GM19372 (cell line): Measurements from ENCODE around the gene ALPP.

ENCODE experiments used
- ATAC-seq: cut with Tn5 transposase; IDR thresholded peaks from one replicate; pipeline ENCODE4 v1.9.1; 2021; ENCODE audit warnings: mild to moderate bottlenecking, low read depth, moderate library complexity; ENCODE audit not compliant: unreplicated experiment

Gene ALPP

DNA sequence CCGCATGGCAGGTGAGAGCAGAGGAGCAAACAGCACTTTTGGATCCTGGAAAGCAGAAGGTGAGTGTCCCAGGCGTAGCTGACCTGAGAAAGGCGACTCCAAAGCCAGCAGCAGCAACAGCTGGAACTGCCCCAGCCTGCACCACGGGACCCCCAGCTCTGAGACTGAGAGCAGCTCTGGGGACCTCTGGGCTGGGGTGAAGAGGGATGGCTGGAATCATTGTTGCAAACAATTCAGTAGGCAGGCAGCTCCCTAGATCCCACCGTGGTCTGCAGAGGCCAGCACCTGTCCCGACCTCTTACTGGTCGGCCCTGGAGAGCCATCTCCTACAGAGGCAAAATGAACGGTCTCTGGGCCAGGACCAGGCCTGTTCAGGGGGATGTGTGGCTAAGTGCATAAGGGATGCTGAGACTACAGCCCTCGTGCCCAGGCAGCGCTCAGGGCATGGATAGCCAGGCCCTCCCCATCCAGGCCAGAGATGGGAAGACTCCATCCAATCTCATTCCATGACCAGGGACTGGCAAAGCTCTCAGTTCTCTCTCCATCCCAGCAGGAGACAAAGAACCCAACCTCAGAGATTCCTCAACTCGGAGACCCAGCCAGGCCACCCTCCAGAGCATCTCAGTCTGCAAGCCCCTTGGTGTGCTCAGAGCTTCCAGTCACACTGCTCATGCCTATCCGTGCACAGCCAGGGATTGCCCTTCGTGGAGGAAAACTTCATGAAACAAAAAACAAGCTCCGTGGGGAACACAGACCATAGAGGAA is 38.2 kb upstream of the ALPP start:
- ATAC-seq: no peak

DNA sequence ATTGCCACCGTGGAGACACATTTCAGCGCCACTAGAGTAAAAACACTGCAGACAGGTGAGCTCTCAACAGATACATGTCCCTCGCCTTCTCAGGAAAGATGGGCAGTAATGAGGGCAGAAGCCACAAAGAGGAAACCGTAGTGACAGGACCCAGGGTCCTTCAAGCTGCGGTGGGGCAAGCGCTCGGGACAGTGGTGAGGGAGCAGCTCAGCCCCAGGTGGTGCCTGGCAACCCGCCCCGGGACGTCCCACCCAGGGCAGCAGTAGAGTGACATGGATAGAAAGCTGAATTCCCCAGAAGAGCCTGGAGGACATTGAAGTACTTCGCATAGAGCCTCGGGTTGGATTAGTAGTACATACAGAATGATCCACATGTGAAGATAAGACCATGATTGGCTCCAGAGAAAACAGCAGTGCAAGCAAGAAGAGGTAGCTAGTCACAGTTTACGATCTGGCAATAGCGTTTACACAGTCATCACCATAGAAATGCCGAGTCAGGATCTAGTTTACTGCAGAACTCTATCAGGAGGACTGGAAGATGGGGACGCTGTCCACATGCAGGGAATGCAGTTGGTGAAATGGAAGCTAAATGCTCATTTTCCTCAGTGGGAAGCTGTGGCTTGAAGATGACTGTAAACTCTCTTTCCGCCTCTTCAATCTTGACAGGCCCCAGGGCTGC is 37.4 kb upstream of the ALPP start:
- ATAC-seq: no peak

DNA sequence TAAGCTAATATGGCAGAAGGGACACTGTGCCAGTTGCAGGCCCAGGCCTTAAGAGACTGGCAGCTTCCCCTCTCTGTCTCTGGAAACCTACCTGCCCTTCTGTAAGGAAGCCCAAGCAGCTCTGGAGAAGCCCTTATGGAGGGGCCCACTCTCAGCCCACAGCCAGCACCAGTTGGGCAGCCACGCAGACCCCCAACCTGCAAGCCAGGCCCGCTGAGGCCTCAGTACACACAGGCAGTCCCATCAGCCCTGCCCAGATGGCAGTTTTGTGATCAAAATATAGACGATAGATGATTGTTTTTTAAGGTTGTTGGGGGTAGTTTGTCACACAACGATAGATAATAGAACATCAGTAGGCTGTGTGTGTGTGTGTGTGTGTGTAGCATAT is 36.8 kb upstream of the ALPP start:
- no peak for ATAC-seq

DNA sequence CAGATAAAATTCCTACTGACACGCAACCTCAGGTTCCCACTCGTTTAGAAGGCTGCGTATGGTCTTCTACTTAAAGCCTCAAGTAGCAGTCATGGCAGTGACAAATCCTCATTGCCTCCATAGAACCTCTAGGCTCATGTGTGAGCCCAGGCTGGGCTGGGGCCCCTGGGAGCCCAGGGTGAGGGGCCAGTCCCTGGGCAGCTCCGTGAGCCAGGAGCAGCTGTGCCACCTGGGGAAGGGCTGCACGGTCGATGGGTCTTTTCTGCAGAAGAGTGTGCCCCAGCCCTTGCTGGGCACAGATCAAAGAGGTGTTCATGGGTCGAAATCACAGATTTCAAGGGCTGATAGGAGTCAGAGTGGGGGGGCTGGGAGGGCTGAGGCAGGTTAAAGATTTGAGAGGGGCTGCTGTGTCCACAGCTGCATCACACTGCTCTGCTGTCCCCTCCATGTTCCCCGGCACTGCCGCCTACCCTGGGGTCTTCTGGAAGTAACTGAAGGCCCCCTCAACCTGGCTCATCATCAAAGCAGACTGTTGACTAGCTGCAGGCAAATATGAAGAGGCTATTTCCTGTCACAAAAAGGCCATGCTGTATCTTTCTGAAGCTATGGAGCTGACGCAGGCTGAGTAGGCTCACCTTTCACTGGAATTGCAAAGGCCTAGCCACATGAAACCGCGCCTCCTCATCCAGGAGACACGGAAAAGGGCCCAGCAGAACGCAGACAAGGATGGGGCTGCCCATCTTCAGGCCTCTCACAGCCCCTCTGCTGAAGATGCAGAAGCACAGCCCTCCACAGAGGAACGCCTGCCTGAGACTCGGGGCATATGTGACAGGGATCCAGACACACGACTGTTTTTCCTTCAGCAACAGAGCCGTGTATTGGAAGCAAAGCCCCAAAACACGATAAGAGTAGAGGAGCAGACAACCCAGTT is 35.7 kb upstream of the ALPP start:
- ATAC-seq: no peak

DNA sequence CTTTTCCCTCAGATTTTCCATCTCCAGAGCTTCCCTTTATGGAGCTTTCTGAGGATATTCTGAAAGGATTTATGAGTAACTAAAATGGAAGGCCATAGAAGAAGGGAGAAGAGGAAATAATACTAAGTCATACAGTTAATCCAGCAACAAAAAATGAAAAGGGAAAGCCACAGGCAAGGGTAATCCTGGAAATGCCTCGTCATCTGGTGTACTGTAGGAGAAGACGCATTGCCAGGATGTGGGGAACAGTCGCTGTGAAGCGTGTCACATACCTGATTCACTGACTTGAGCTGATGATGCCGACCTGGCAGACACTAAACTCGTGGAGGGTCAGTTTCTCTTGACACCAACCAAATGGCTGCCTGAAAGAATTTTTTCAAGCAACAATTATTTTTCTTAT is 34.7 kb upstream of the ALPP start:
- ATAC-seq: no peak

DNA sequence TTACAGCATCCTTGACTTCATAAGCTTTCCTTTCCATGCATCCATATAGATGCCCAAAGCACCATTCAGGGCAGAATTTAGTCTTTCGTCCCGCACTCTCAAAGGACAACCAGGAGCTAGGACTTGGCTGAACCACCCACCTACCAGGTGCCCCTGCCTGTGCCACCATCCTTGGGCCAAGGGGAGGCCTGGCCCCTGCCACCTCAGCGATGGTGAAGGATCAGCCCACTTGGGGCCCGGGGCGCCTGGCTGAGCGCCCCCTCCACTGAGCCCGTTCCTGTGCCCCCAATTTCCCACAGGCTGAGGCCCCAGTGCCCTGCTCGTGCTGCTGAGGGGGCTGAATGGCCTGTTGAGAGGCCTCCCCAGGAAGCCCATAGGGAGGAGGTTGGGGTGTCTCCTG is 33.3 kb upstream of the ALPP start:
- no peak for ATAC-seq

DNA sequence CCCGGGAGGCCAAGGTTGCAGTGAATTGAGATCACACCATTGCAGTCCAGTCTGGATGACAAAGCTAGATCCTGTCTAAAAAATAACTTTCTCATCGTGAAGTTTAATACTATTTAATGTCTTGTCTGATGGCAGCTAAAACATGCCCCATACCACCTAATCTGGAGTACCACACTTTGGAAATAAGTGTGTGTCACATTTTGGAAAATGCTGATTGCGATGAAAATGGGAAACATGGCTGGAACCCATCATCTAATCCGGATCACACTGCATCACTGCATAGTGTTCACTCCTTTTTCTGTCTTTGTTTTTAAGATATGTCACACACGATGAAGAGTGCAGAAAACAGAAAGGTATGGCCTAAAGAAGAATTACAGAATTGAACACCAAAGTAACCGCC is 31.2 kb upstream of the ALPP start:
- ATAC-seq: no peak

DNA sequence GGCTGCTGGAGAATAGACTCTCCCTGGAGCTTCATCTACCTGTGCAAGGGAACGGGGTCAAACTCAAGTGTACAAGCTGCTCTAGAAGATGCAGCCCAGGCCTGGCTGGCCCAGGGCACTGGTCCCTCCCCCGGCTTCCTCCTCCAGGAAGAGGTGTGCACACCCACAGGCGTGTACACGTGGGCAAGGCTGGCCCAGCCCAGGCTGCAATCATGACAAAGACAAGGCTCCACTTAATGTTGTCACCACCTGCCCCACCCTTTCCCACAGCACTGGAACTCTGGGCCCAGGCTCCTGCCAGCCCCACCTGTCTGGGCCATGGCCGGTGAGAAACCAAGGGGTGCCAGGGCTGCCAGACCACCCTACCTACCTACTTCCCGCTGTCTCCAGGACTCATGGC is 29.6 kb upstream of the ALPP start:
- no peak for ATAC-seq

DNA sequence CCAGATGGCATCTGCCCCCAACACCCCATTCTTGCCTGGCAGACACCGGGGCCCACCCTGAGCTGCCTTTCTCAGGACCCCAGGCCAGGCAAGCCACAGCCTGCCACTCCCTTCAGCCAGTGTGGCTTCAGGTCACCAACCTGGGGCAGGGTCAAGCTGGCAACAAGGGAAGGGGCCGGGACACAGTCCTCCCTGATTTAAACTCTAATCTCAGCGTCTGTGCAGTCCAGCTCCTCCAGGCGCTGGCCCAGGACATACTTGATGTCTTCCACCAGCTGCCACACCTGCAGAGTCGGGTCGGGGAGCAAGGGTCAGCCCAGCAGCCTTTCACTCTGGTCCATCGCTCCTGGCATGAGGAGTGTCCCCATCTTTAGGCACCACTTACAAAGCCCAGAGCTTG is 29.0 kb upstream of the ALPP start:
- no peak for ATAC-seq

DNA sequence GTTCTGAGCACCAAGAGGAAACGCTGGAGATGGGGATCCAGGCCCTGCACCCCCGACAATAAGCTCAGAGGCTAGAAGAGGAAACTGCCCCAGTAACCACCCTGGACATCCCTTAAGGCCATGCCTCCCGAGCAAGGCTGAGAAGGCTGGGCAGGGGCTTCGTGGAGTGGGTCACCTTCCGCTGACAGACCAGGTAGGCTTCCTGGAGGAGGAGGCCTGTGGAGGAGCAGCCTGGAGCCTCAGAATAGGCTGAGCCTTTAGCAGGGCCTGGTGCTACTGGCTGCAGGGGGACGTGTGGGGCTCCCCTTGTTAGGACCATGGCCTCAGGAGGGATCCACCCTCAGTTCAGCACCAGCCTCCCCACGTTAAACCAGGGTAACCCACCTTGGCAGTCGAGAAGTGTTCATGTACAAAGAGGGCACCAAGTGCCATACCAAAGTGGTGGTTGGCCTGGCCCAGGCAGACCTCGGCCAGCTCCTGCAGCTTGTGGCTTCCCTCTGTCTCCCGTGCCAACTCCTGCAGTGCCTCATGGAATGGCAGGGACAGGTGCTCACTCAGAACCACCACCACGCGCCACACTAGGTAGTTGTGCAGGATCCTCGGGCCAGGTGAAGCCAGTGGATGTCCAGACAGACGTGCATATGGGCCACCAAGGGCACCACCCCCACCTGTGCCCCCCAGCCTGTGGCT is 28.5 kb upstream of the ALPP start:
- no peak for ATAC-seq

DNA sequence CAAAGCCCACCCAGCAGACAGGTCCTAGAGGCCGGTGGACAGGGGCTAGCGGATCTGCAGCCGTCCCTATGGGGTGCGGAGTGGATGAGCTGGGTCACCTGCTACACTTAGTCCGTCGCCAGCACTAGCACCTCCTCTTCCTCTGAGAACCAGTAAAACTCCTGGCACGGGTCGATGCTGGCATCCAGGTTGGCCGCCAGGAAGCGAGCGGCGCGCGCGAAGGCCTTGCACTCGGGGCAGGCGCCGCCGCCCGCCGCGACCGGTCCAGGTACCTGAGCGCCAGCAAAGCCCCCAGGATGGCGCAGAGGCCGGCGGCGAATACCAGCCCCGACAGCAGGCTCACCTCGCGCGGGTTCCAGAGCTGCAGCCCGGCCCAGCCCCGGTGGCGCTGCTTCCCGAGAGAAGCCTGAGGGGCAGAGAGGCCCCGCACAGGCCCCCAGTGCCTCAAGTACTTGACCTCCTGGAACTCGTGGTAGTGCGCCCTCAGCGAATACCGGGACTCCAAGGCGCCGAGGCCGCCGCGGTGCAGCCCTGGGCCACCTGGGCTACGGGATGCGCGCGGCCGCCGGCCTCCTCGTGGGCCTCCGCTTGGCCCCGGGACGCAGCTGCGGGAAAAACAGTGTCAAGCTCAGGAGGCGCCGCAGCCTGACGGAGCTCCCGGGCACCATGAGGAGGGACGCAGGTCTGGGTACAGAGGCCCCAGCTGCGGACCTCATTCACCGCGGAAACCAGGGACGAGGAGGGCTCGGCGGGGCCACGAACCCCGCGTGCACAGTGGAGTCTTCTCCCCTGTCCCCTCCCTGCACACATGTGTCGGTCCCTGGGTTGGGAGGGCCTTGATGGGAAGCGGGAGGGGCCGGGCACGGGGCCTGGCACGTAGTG is 27.5 kb upstream of the ALPP start:
- ATAC-seq: no peak

DNA sequence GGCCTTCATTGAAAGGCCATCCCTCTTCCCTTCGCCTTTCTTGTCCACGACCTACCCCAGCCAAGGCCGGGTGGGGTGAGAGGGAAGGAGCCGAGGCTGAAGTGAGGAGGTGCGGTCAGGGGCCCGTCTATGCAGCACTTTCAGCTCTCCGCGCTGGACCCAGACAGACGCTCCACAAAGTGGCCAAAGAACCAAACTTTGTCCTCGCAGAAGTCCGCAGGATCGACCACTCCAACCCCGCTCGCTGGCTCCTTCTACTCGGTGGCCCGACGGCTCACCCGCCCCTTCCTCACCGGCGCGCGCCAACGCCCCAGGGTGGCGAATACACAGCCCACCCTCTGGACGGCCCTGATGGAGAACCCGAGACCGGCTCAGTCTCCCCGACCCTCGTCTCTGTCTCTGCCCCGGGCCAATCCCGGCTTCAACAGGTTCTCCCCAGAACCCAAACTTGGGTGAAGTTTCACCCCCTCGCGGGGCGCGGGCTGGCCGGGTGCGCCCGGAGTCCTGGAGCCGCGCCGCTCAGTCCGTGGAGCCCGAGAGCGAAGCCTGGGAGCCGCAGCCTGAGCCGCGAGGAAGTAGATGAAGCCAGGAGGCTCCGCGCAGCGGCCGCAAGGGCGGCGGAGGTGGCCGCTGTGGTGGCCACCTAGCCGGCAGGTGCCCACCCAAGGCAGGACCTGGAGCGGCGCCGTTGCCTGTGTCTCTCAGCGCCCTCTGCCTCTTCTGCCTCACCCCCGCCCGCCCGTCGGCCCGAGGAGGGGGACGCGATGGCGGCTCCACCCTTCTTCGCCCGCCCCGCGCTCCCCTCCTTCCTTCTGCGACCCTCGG is 26.7 kb upstream of the ALPP start:
- no peak for ATAC-seq

DNA sequence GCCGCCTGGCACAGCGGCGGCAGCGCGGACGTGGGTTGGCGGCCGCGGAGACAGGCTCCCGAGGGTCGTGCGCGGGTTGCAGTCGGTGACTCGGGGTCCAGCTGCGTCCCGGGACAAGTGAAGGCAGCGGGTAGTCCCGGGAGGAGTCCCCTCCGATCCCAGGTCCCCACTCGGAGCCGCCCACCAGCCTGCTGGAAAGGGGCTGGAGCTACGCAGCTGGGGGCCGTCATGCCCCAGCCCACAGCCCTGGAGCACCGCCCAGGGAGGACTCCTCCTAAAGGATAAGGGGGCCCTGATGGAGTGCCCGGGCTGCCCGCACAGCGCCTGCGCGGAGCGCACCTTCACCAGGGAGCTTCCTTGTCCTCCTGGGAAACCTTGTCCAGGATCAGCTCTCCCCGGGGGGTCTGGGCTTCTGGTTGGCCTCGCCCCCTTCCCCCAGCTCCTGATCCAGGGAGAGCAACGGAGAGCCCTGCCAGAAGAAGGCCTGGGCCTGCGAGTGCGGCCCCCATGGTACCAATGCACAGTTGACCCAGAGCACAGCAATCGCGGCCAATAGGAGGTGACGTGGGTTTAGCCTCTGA is 25.9 kb upstream of the ALPP start:
- no peak for ATAC-seq

DNA sequence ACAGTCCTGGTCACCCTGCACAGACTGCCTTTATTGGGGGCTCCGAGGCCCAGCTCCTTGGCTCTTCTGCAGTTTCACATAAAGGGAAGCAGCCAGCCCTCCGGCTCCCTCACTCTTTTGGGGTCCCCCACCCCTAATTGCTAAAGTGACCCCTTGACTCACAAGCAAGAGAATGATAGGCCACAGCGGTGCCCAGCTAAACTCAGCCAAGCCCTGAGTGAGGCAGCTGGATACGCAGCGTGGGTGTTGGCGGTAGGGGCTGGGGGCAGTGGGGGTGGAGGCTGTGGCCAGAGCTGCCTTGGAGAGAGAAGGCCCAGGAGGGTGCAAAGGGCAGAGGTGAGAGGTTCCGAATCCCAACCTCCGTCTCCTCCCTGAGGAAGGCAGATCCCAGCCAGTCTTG is 25.5 kb upstream of the ALPP start:
- no peak for ATAC-seq

DNA sequence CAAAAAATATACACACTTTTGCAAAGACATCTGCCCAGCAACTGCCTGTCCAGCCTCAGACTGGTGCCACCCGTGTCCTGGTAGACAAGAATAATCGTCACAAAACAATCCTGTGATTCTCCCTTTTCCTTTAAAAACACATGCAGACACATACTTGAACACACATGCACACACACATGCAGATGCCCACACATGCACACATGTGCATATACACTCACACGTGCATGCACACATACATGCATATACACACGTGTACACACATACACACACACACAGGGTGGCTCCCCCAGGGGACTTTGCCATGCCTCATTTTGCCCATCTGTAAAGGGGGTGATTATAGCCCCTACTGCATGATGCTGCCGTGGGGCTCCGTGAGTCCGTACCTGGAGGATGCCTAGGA is 24.9 kb upstream of the ALPP start:
- ATAC-seq: no peak

DNA sequence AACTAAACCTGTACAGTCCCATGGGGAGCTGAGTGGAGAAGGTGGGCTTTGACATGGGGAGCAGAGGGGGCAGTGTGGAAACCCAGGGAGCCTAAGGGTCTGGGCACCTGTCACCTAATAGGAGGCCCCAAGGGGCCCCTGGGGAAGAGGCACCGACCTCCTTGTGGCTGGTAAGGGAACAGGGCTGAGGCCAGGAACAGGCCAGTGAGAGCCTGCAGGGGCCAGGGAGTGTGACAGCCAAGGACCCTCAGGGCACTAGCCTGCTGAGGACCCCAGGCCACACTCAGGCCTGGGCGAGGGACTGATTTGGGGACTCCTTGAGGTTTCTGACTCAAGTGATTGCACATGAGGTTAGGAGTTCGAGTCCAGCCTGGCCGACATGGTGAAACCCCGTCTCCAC is 24.5 kb upstream of the ALPP start:
- ATAC-seq: no peak

DNA sequence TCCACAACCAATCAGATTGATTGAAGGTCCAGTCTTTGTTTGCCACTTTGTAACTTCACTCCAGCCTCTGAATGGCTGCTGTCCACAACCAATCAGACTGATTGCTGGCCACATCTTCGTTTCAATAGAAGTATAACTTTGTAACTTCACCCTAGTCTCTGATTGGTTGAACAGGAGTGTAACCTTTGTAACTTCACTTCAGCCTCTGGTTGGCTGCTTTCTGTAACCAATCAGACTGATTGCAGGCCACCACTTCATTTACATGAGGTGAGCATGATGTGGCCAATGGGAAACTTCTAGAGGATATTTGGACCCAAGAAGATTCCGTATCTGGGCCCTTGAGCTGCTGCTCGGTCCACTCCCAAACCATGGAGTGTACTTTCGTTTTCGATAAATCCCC is 16.9 kb upstream of the ALPP start:
- no peak for ATAC-seq

DNA sequence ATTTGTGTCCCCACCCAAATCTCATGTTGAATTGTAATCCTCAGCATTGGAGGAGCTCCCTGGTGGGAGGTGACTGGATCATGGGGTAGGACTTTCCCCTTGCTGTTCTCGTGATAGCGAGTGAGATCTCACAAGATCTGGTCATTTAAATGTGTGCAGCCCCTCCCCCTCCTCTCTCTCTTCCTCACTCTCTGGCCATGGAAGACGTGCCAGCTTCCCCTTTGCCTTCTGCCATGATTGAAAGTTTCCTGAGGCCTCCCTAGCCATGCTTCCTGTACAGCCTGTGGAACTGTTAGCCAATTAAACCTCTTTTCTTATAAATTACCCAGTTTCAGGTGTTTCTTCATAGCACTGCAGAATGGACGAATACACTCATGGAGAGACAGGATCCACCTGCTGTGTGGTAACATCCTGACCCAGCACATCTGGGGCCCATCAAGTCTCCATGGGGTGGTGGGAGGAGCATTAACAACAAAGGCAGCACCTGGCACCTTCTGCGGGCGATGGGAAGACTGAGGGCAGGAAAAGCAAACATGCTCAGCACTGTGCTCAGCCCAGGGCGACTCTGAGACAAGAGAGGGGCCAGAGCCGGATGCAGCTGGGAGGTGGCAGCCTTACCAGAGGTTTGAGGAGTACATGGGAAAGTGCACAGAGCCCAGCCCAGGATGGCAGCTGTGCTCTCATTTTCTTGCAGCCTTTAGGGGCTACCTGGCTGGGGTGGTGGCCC is 16.2 kb upstream of the ALPP start:
- no peak for ATAC-seq
